A673 (cell line): ENCODE measurements around the gene TEAD1. TPM values are rescaled to one million over a fixed set of nuclear protein-coding genes. Genes with fewer than 3 reads are reported as not detected.

Source experiments
- BruUV-seq: library from RNA; stranded (reverse); fragments of 400-500 nt; replicated peaks from 2 replicates; lab custom pipeline; 2021; lab: Mats Ljungman, UMichigan
- CTCF ChIA-PET: fragments of 300-600 bp; sonication (Branson Sonifier 250); formaldehyde crosslinking; loops from one replicate; lab custom pipeline; 2022; ENCODE audit warnings: antibody characterized with exemption; lab: Charles Lee
- POLR2A ChIA-PET: fragments of 300-600 bp; sonication (Branson Sonifier 250); formaldehyde crosslinking; loops from one replicate; lab custom pipeline; 2022; ENCODE audit warnings: antibody characterized with exemption; ENCODE audit not compliant: low non-redundant PET; lab: Charles Lee
- DNase-seq: peaks from one replicate; pipeline ENCODE4 v3.0.0-alpha.2; 2015; ENCODE audit warnings: low spot score
- H3K27ac ChIP-seq: fragments of 200-600 bp; sonication (generic); 2 replicates; pipeline ENCODE4 v1.5.1; 2016; ENCODE audit warnings: mixed run types, low read depth, mild to moderate bottlenecking, mixed read lengths, antibody characterized with exemption, low read length; ENCODE audit not compliant: poor library complexity, severe bottlenecking
- H3K27me3 ChIP-seq: fragments of 200-600 bp; sonication (generic); replicated peaks from 2 replicates; pipeline ENCODE4 v1.6.1; 2017; ENCODE audit warnings: mixed run types, low read depth, mild to moderate bottlenecking, mixed read lengths, antibody characterized with exemption, low read length; ENCODE audit not compliant: insufficient read depth, poor library complexity
- H3K36me3 ChIP-seq: fragments of 200-600 bp; sonication (generic); 2 replicates; pipeline ENCODE4 v1.6.1; 2016; ENCODE audit warnings: mixed run types, mild to moderate bottlenecking, mixed read lengths, antibody characterized with exemption, low read length; ENCODE audit not compliant: insufficient read depth, poor library complexity, severe bottlenecking
- H3K4me1 ChIP-seq: fragments of 200-600 bp; sonication (generic); 2 replicates; pipeline ENCODE4 v1.6.1; 2017; ENCODE audit warnings: mixed run types, mild to moderate bottlenecking, mixed read lengths, antibody characterized with exemption, low read length; ENCODE audit not compliant: insufficient read depth, poor library complexity, severe bottlenecking
- H3K4me3 ChIP-seq: fragments of 200-600 bp; sonication (generic); 2 replicates; pipeline ENCODE4 v1.5.1; 2016; ENCODE audit warnings: low read depth, mixed run types, mild to moderate bottlenecking, mixed read lengths, low read length; ENCODE audit not compliant: poor library complexity, severe bottlenecking
- H3K9me3 ChIP-seq: fragments of 200-600 bp; sonication (generic); 2 replicates; pipeline ENCODE4 v1.6.1; 2016; ENCODE audit warnings: mixed run types, low read depth, mild to moderate bottlenecking, mixed read lengths, antibody characterized with exemption, low read length; ENCODE audit not compliant: poor library complexity, severe bottlenecking
- EZH2 ChIP-seq: fragments of 200-600 bp; sonication (generic); IDR thresholded peaks from 2 replicates; pipeline ENCODE4 v1.6.1; 2017; ENCODE audit warnings: borderline replicate concordance, low read depth, mild to moderate bottlenecking, mixed read lengths, antibody characterized with exemption, low read length; ENCODE audit not compliant: poor library complexity, severe bottlenecking
- intact Hi-C: fragments of 100-400 bp; cut with micrococcal nuclease; formaldehyde crosslinking; loops from one replicate; pipeline ENCODE4 v1.10.0; 2022; ENCODE audit not compliant: unreplicated experiment
- total RNA-seq: library from RNA; stranded (reverse); gene quantifications from 2 replicates; pipeline ENCODE4 v1.2.3, GENCODE V29; 2021
- TF ChIP-seq, protein P1 (sequence below): fragments of 300-800, 200-600 bp; sonication (generic); conservative IDR thresholded peaks from 2 replicates; pipeline ENCODE4 v1.5.1; 2017; ENCODE audit warnings: low read depth, mild to moderate bottlenecking, antibody characterized with exemption, low read length, moderate library complexity, mixed read lengths

TEAD1 gene
- total RNA-seq, 1 experiment from 2014 or later = 81.8 TPM

DNA sequence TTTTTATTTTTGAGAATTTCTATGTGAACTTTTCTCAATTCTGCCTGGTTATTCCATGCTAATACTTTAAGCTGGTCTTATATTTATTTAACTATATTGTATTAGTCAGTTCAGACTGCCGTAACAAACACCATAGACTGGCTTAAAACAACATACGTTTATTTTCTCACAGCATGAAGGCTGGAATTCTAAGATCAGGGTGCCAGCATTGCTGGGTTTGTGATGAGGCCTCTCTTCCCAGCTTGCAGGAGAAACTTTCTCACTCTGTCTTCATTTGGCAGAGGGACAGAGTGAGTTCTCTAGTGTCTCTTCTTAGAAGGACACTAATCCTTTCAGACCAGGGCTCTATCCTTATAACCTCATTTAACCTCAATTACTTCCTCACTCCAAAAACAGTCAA is 16.2 kb upstream of the TEAD1 start:
- H3K27ac ChIP-seq = no peak overlapping the region
- no peaks in the 10 kb centered on the region for H3K36me3 ChIP-seq
- no TSS peak for BruUV-seq
- H3K4me3 ChIP-seq = no peak overlapping the region
- DNase-seq = no peak
- intact Hi-C loops = no loop called here
- peaks cover 4% of the 10 kb centered on the region for H3K9me3 ChIP-seq
- no peaks in the 10 kb centered on the region for H3K4me1 ChIP-seq
- TF ChIP-seq EZH2 = no peak
- TF ChIP-seq, protein P1, sequence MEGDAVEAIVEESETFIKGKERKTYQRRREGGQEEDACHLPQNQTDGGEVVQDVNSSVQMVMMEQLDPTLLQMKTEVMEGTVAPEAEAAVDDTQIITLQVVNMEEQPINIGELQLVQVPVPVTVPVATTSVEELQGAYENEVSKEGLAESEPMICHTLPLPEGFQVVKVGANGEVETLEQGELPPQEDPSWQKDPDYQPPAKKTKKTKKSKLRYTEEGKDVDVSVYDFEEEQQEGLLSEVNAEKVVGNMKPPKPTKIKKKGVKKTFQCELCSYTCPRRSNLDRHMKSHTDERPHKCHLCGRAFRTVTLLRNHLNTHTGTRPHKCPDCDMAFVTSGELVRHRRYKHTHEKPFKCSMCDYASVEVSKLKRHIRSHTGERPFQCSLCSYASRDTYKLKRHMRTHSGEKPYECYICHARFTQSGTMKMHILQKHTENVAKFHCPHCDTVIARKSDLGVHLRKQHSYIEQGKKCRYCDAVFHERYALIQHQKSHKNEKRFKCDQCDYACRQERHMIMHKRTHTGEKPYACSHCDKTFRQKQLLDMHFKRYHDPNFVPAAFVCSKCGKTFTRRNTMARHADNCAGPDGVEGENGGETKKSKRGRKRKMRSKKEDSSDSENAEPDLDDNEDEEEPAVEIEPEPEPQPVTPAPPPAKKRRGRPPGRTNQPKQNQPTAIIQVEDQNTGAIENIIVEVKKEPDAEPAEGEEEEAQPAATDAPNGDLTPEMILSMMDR = no peak
- H3K27me3 ChIP-seq = no peaks in the 10 kb centered on the region
- ChIA-PET POLR2A (no interaction called here), CTCF (no interaction called here)

DNA sequence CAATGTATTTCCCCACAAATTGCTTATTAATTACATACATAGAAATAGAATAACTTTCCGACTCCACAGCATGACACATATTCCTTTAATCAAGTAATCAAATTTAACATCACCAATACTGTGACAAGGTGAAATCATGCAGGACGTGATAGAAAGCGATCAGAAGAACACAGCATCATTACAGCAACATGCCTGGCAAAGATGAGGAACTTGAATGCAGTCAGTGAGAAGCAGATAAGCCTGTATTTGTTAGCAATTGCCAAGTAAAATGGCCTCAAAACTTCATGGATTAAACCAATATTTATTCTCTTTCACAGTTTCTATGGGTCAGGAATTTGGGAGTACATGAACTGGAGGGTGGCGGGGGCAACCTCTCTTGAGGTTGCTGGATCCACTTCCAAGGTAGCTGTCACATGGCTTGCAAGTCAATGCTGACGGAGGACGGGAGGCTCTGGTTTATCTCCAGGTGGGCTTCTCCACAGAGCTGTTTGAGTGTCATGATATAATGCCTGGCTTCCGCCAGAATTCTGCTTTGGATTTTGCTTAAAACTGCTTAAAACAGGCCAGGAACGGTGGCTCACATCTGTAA is 12.0 kb upstream of the TEAD1 start:
- POLR2A ChIA-PET = no interaction called here
- H3K4me1 ChIP-seq = no peaks in the 10 kb centered on the region
- CTCF ChIA-PET = no interaction called here

DNA sequence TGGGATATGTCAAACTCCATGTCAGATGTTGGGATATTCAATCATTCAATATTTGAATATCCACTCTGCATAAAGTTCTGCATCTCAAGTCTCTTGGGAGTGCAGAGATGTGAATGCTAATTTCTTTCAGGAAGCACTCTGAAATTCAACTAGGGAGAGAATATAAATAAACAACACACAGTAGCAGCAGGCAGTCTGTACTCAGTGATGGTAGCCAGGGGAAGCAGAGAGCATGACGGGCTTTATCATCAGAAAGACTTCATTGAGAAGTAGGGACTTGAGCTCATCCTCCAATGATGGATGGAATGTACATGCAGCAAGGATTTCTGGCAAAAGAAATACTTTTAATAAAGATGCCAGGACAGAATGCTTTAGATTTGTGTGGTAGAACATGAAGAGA is 9.8 kb upstream of the TEAD1 start:
- Histone ChIP-seq H3K4me3 (no peak overlapping the region), H3K36me3 (no peaks in the 10 kb centered on the region), H3K27me3 (no peaks in the 10 kb centered on the region), H3K9me3 (no peaks in the 10 kb centered on the region), H3K4me1 (no peaks in the 10 kb centered on the region), H3K27ac (no peak overlapping the region)
- no peak for DNase-seq
- no peak for TF ChIP-seq EZH2
- TF ChIP-seq, protein P1 = no peak
- BruUV-seq = no TSS peak
- CTCF ChIA-PET = interaction anchor here (0.8 kb wide), 1 partner anchor 20 kb away, joined by 3 read pairs; no protein-coding TSS in a partner anchor
- intact Hi-C loops = no loop called here
- POLR2A ChIA-PET = no interaction called here

More for the DNA sequence above, 12.0 kb upstream of the TEAD1 start:
- Histone ChIP-seq H3K36me3 (no peaks in the 10 kb centered on the region), H3K27me3 (no peaks in the 10 kb centered on the region), H3K4me3 (no peak overlapping the region), H3K27ac (no peak overlapping the region), H3K9me3 (no peaks in the 10 kb centered on the region)
- TF ChIP-seq, protein P1 = no peak
- no peak for TF ChIP-seq EZH2
- intact Hi-C loops = no loop called here
- no TSS peak for BruUV-seq
- DNase-seq = no peak
